ENCODE measurements around the gene JSRP1.

- no peak for TF ChIP-seq POLR2AphosphoS5 (IDR thresholded peaks at IDR 0.05; ENCODE audit: low read depth, low read length)
- TF ChIP-seq RFX5 (IDR thresholded peaks at IDR 0.05; ENCODE audit: low read length) = no peak
- TF ChIP-seq, protein P1, sequence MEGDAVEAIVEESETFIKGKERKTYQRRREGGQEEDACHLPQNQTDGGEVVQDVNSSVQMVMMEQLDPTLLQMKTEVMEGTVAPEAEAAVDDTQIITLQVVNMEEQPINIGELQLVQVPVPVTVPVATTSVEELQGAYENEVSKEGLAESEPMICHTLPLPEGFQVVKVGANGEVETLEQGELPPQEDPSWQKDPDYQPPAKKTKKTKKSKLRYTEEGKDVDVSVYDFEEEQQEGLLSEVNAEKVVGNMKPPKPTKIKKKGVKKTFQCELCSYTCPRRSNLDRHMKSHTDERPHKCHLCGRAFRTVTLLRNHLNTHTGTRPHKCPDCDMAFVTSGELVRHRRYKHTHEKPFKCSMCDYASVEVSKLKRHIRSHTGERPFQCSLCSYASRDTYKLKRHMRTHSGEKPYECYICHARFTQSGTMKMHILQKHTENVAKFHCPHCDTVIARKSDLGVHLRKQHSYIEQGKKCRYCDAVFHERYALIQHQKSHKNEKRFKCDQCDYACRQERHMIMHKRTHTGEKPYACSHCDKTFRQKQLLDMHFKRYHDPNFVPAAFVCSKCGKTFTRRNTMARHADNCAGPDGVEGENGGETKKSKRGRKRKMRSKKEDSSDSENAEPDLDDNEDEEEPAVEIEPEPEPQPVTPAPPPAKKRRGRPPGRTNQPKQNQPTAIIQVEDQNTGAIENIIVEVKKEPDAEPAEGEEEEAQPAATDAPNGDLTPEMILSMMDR (IDR thresholded peaks at IDR 0.05) = no peak
- no peak for TF ChIP-seq FOXJ3 (CRISPR knock-in tag; IDR thresholded peaks at IDR 0.05)
- TF ChIP-seq MXI1 (IDR thresholded peaks at IDR 0.05; ENCODE audit: low read depth, low read length) = no peak
- no peak for TF ChIP-seq GABPA (IDR thresholded peaks at IDR 0.05; ENCODE audit: low read depth)
- no peak for TF ChIP-seq SMC3 (IDR thresholded peaks at IDR 0.05; ENCODE audit: low read depth, low read length)
- no peak for TF ChIP-seq RAD21 (IDR thresholded peaks at IDR 0.05; ENCODE audit: low read length)
- no peak for TF ChIP-seq EP300 (IDR thresholded peaks at IDR 0.05; ENCODE audit: borderline replicate concordance in 1 of 2, low read depth in 1 of 2, low read length in 1 of 2)
- TF ChIP-seq USF2 (IDR thresholded peaks at IDR 0.05; ENCODE audit: borderline replicate concordance, low read depth, low read length) = no peak
- no peak for TF ChIP-seq RCOR1 (IDR thresholded peaks at IDR 0.05; ENCODE audit: low read length)
- no peak for TF ChIP-seq TAF1 (IDR thresholded peaks at IDR 0.05; ENCODE audit: borderline replicate concordance, low read depth, low read length)
Measured at GRCh38 chr19:2233601-2234280, 22.5 kb downstream of the JSRP1 start.
